GM19043 (cell line): Measurements from ENCODE around the gene GPC2.
"Not testable (repeated sequence)": the region's sequence is repeated elsewhere in the genome, so short reads cannot be mapped to it uniquely, and the experiment has no call there.

Experiments used
- ATAC-seq: cut with Tn5 transposase; IDR thresholded peaks from one replicate; pipeline ENCODE4 v1.9.1; 2021; ENCODE audit warnings: low read depth; ENCODE audit not compliant: unreplicated experiment

GPC2 gene

GRCh38 chr7:100177045-100178001 lies at the start of gene GPC2, which contains the start of gene STAG3:
Gene GPC2, minus strand, starts transcription at chr7:100177381. Its CDS starts 182 bp downstream, at chr7:100177199.
Gene STAG3, plus strand, starts transcription at chr7:100177918. Its CDS starts 2,639 bp downstream, at chr7:100180557.
- peak; percentile 77 for ATAC-seq

- not testable (repeated sequence) for ATAC-seq
Observed at GRCh38 chr7:100224891-100225290, 47.7 kb upstream of the GPC2 start.

GRCh38 chr7:100223376-100223927 lies 46.3 kb upstream of the GPC2 start:
- not testable (repeated sequence) for ATAC-seq

- ATAC-seq: no peak
Observed at GRCh38 chr7:100222445-100223132, 45.4 kb upstream of the GPC2 start.

GRCh38 chr7:100221767-100222444 lies 44.7 kb upstream of the GPC2 start:
- ATAC-seq: no peak

- ATAC-seq: peak; percentile 62
Observed at GRCh38 chr7:100221231-100221718, 44.1 kb upstream of the GPC2 start.

GRCh38 chr7:100220586-100221230 lies 43.5 kb upstream of the GPC2 start:
- no peak for ATAC-seq

GRCh38 chr7:100219801-100220585 lies 42.8 kb upstream of the GPC2 start, which contains the start of gene PVRIG:
Gene PVRIG, plus strand, starts transcription at chr7:100219949. Its CDS starts 22 bp downstream, at chr7:100219971.
- not testable (repeated sequence) for ATAC-seq

- ATAC-seq: no peak
Observed at GRCh38 chr7:100219271-100219737, 42.1 kb upstream of the GPC2 start.

- not testable (repeated sequence) for ATAC-seq
Observed at GRCh38 chr7:100217934-100218333, 40.8 kb upstream of the GPC2 start.

- ATAC-seq: no peak
Observed at GRCh38 chr7:100215895-100216294, 38.7 kb upstream of the GPC2 start.

- ATAC-seq: not testable (repeated sequence)
Observed at GRCh38 chr7:100214356-100214755, 37.2 kb upstream of the GPC2 start.

GRCh38 chr7:100213672-100214071 lies 36.5 kb upstream of the GPC2 start:
- ATAC-seq: no peak

GRCh38 chr7:100212631-100213286 lies 35.6 kb upstream of the GPC2 start:
- no peak for ATAC-seq

- ATAC-seq: no peak
Observed at GRCh38 chr7:100211342-100211780, 34.2 kb upstream of the GPC2 start.

- ATAC-seq: no peak
Observed at GRCh38 chr7:100210805-100211204, 33.6 kb upstream of the GPC2 start.

GRCh38 chr7:100209493-100209892 lies 32.3 kb upstream of the GPC2 start:
- ATAC-seq: no peak

- peak; percentile 85 for ATAC-seq
Observed at GRCh38 chr7:100208911-100209408, 31.8 kb upstream of the GPC2 start.
